Measurements from ENCODE around the gene TTLL6. TPM values are rescaled to one million over a fixed set of nuclear protein-coding genes. Genes with fewer than 3 reads are reported as not detected.

TTLL6 gene
- total RNA-seq, 1 donor from 2014 or later, result not detected

DNA sequence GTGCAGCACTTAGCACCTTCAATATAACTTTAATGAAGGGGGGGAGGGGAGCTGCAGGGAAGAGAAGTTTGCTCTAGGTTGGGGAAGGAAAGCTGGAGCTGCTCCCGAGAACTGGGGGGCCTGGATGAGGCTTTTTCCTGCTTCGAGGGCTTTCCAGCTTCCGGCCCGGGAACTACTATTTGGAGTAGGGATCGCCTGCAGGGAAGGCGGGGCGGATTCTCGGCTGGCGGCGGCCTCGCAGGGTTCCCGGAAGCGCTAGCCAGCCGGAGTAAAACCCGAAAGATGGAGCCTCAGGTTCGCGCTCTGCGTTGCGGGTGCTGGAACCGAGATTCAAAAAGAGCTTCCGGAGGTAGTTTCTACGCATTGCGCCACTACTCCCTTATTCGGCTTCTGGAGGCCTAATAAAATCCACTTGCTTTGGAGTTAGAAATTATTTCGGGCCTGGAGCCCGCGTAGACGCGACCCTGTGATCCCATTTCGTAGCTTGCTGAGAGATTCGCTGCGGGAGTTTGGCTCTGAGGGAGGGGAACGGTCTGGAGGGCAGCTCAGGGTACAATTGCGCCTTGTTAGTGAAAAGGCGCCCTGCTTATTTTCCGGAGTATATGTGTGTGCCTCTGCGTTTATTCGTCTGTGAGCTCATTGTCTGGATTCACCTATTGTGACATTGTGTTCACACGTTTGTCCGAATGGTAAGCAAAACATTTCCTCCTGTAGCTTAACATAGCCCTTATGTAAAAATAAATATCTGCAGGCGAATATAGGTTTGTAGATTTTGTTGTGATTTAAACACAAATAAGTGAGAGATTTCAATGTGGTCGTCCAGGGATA lies 93.4 kb downstream of the TTLL6 start:
- TF ChIP-seq EZH2 (IDR thresholded peaks at IDR 0.05; ENCODE audit: insufficient read depth, low read length) (peak; percentile 12), CTCF (IDR thresholded peaks at IDR 0.05; ENCODE audit: insufficient read depth, low read depth, low read length) (no peak)

GRCh38 chr17:48722915-48723422 lies 94.1 kb downstream of the TTLL6 start, which contains the start of gene PRAC2:
PRAC2 (plus strand) TSS chr17:48723185; CDS start chr17:48724411, 1,226 bp downstream.
- peak; percentile 36 for TF ChIP-seq EZH2 (IDR thresholded peaks at IDR 0.05; ENCODE audit: insufficient read depth, low read length)
- no peak for TF ChIP-seq CTCF (IDR thresholded peaks at IDR 0.05; ENCODE audit: insufficient read depth, low read depth, low read length)
- Histone ChIP-seq H3K4me2 (ENCODE audit: low read length) (peak within 1 kb of the TSS; percentile 18), H3K27me3 (ENCODE audit: insufficient read depth, low read length) (peaks cover 99% of the 10 kb centered on the region), H4K20me1 (ENCODE audit: insufficient read depth, low read length) (peaks cover 9% of the 10 kb centered on the region), H3K4me1 (ENCODE audit: insufficient read depth, low read length) (peaks cover 2% of the 10 kb centered on the region), H2AFZ (ENCODE audit: low read depth, low read length) (no peak within 1 kb of the TSS), H3K9me3 (ENCODE audit: insufficient read depth, low read depth, low read length) (peaks cover 20% of the 10 kb centered on the region), H3K27ac (ENCODE audit: low read depth, low read length) (no peak within 1 kb of the TSS), H3K9ac (ENCODE audit: low read length) (no peak within 1 kb of the TSS), H3K79me2 (ENCODE audit: insufficient read depth, low read length) (no peaks in the 10 kb centered on the region), H3K4me3 (ENCODE audit: insufficient read depth, low read depth, low read length) (no peak within 1 kb of the TSS), H3K36me3 (ENCODE audit: insufficient read depth, low read length) (no peaks in the 10 kb centered on the region)
- Mint-ChIP-seq H3K36me3 (ENCODE audit: low read depth, unreplicated experiment) (peaks cover 4% of the 10 kb centered on the region), H3K4me3 (ENCODE audit: unreplicated experiment) (peak within 1 kb of the TSS; percentile 54), H3K27me3 (ENCODE audit: low read depth, unreplicated experiment) (peaks cover 98% of the 10 kb centered on the region), H3K27ac (ENCODE audit: unreplicated experiment) (no peak within 1 kb of the TSS), H3K9me3 (ENCODE audit: unreplicated experiment) (peaks cover 16% of the 10 kb centered on the region), H3K4me1 (ENCODE audit: low read depth, unreplicated experiment) (no peaks in the 10 kb centered on the region)
- no peak for DNase-seq (ENCODE audit: low read depth)
- FAIRE-seq, result no peak

More for the DNA sequence above, 93.4 kb downstream of the TTLL6 start:
- Histone ChIP-seq H3K4me3 (ENCODE audit: insufficient read depth, low read depth, low read length) (no peak overlapping the region), H3K27me3 (ENCODE audit: insufficient read depth, low read length) (peaks cover 99% of the 10 kb centered on the region), H3K9me3 (ENCODE audit: insufficient read depth, low read depth, low read length) (peaks cover 17% of the 10 kb centered on the region), H3K36me3 (ENCODE audit: insufficient read depth, low read length) (no peaks in the 10 kb centered on the region), H3K79me2 (ENCODE audit: insufficient read depth, low read length) (no peaks in the 10 kb centered on the region), H3K9ac (ENCODE audit: low read length) (no peak overlapping the region), H3K4me2 (ENCODE audit: low read length) (peak overlapping the region; percentile 18), H2AFZ (ENCODE audit: low read depth, low read length) (no peak overlapping the region), H3K4me1 (ENCODE audit: insufficient read depth, low read length) (peaks cover 2% of the 10 kb centered on the region), H4K20me1 (ENCODE audit: insufficient read depth, low read length) (peaks cover 6% of the 10 kb centered on the region), H3K27ac (ENCODE audit: low read depth, low read length) (no peak overlapping the region)
- H3K27me3 Mint-ChIP-seq (ENCODE audit: low read depth, unreplicated experiment), result peaks cover 97% of the 10 kb centered on the region
- DNase-seq (ENCODE audit: low read depth) (no peak), FAIRE-seq (no peak)
- H3K27ac Mint-ChIP-seq (ENCODE audit: unreplicated experiment), result no peak overlapping the region
- H3K4me3 Mint-ChIP-seq (ENCODE audit: unreplicated experiment), result peak overlapping the region; percentile 54
- H3K4me1 Mint-ChIP-seq (ENCODE audit: low read depth, unreplicated experiment), result no peaks in the 10 kb centered on the region
- peaks cover 4% of the 10 kb centered on the region for H3K36me3 Mint-ChIP-seq (ENCODE audit: low read depth, unreplicated experiment)
- H3K9me3 Mint-ChIP-seq (ENCODE audit: unreplicated experiment), result peaks cover 16% of the 10 kb centered on the region

Measured in astrocyte (in vitro differentiated cells and primary cell).